Neural crest cell (in vitro differentiated cells): ENCODE data around the gene SND1. TPM values are rescaled to one million over a fixed set of nuclear protein-coding genes. Genes with fewer than 3 reads are reported as not detected.

Source experiments
- DNase-seq: peaks from one replicate; pipeline ENCODE4 v3.0.0; 2021; ENCODE audit warnings: low read depth, mixed read lengths, low spot score
- H3K27ac Mint-ChIP-seq: one replicate; pipeline ENCODE4 v1.8.0; 2021; ENCODE audit warnings: mild to moderate bottlenecking, mixed read lengths; ENCODE audit not compliant: unreplicated experiment
- H3K27me3 Mint-ChIP-seq: 2 replicates; pipeline ENCODE4 v1.8.0; 2021; ENCODE audit warnings: low read depth, mild to moderate bottlenecking, mixed read lengths
- H3K36me3 Mint-ChIP-seq: 2 replicates; pipeline ENCODE4 v1.8.0; 2021; ENCODE audit warnings: low read depth, mild to moderate bottlenecking, mixed read lengths
- H3K4me1 Mint-ChIP-seq: 2 replicates; pipeline ENCODE4 v1.8.0; 2021; ENCODE audit warnings: mixed read lengths
- H3K4me3 Mint-ChIP-seq: one replicate; pipeline ENCODE4 v1.8.0; 2021; ENCODE audit warnings: mild to moderate bottlenecking, mixed read lengths
- H3K9me3 Mint-ChIP-seq: 2 replicates; pipeline ENCODE4 v1.8.0; 2021; ENCODE audit warnings: mixed read lengths
- CTCF ChIP-seq: fragments of 200-600 bp; sonication (generic); conservative IDR thresholded peaks from 2 replicates; pipeline ENCODE4 v1.5.0; 2021; ENCODE audit warnings: antibody characterized with exemption, mild to moderate bottlenecking
- total RNA-seq: library from RNA; stranded (reverse); gene quantifications from 2 replicates; pipeline ENCODE4 v1.2.1, GENCODE V29; 2021

Gene SND1
- total RNA-seq, 1 donor from 2014 or later = 184 TPM

GRCh38 chr7:127799535-127800305, 147.7 kb downstream of the SND1 start:
- H3K4me1 Mint-ChIP-seq = no peaks in the 10 kb centered on the region
- H3K27ac Mint-ChIP-seq = no peak overlapping the region
- no peak overlapping the region for H3K4me3 Mint-ChIP-seq
- no peaks in the 10 kb centered on the region for H3K27me3 Mint-ChIP-seq
- H3K36me3 Mint-ChIP-seq = no peaks in the 10 kb centered on the region
- TF ChIP-seq CTCF = no peak
- no peak for DNase-seq
- H3K9me3 Mint-ChIP-seq = no peaks in the 10 kb centered on the region

- no peak for TF ChIP-seq CTCF
- H3K27me3 Mint-ChIP-seq = no peaks in the 10 kb centered on the region
- no peak for DNase-seq
- no peaks in the 10 kb centered on the region for H3K9me3 Mint-ChIP-seq
- no peaks in the 10 kb centered on the region for H3K36me3 Mint-ChIP-seq
- no peak overlapping the region for H3K27ac Mint-ChIP-seq
- no peak overlapping the region for H3K4me3 Mint-ChIP-seq
- peaks cover 20% of the 10 kb centered on the region for H3K4me1 Mint-ChIP-seq
Observed at GRCh38 chr7:127802845-127803244, 150.9 kb downstream of the SND1 start.

GRCh38 chr7:127803626-127804025, 151.6 kb downstream of the SND1 start:
- no peak for TF ChIP-seq CTCF
- Mint-ChIP-seq H3K4me1 (peaks cover 23% of the 10 kb centered on the region), H3K27me3 (no peaks in the 10 kb centered on the region), H3K9me3 (no peaks in the 10 kb centered on the region), H3K27ac (no peak overlapping the region), H3K4me3 (no peak overlapping the region), H3K36me3 (peaks cover 2% of the 10 kb centered on the region)
- DNase-seq = no peak

GRCh38 chr7:127807340-127807739, 155.3 kb downstream of the SND1 start:
- peaks cover 43% of the 10 kb centered on the region for H3K4me1 Mint-ChIP-seq
- H3K27me3 Mint-ChIP-seq = no peaks in the 10 kb centered on the region
- no peak overlapping the region for H3K27ac Mint-ChIP-seq
- H3K36me3 Mint-ChIP-seq = peaks cover 8% of the 10 kb centered on the region
- no peak for DNase-seq
- TF ChIP-seq CTCF = no peak
- no peak overlapping the region for H3K4me3 Mint-ChIP-seq
- no peaks in the 10 kb centered on the region for H3K9me3 Mint-ChIP-seq

- Mint-ChIP-seq H3K36me3 (peaks cover 8% of the 10 kb centered on the region), H3K27ac (no peak overlapping the region), H3K9me3 (no peaks in the 10 kb centered on the region), H3K27me3 (no peaks in the 10 kb centered on the region), H3K4me1 (peaks cover 44% of the 10 kb centered on the region), H3K4me3 (no peak overlapping the region)
- TF ChIP-seq CTCF = no peak
- no peak for DNase-seq
Observed at GRCh38 chr7:127807829-127808228, 155.8 kb downstream of the SND1 start.
